ENCODE measurements around the gene ZFAND3.

The ZFAND3 gene

GRCh38 chr6:38056361-38056760 is 236.8 kb downstream of the ZFAND3 start:
- FAIRE-seq, result no peak

GRCh38 chr6:38057994-38058393 is 238.5 kb downstream of the ZFAND3 start:
- FAIRE-seq, result no peak

GRCh38 chr6:38062066-38062465 is 242.5 kb downstream of the ZFAND3 start:
- no peak for FAIRE-seq

- no peak for FAIRE-seq
These were observed 244.4 kb downstream of the ZFAND3 start for GRCh38 chr6:38063973-38064372.

GRCh38 chr6:38064431-38064830 is 244.9 kb downstream of the ZFAND3 start:
- FAIRE-seq, result no peak

GRCh38 chr6:38065734-38066305 is 246.3 kb downstream of the ZFAND3 start:
- FAIRE-seq, result no peak

- FAIRE-seq, result no peak
These were observed 247.9 kb downstream of the ZFAND3 start for GRCh38 chr6:38067263-38067980.

GRCh38 chr6:38068854-38069590 is 249.5 kb downstream of the ZFAND3 start:
- FAIRE-seq, result no peak

GRCh38 chr6:38077488-38078030 is 258.0 kb downstream of the ZFAND3 start:
- FAIRE-seq, result no peak

- no peak for FAIRE-seq
These were observed 259.1 kb downstream of the ZFAND3 start for GRCh38 chr6:38078671-38079070.

- FAIRE-seq, result no peak
These were observed 259.6 kb downstream of the ZFAND3 start for GRCh38 chr6:38079107-38079506.

- no peak for FAIRE-seq
These were observed 260.0 kb downstream of the ZFAND3 start for GRCh38 chr6:38079537-38079936.

GRCh38 chr6:38080360-38080759 is 260.8 kb downstream of the ZFAND3 start:
- FAIRE-seq, result no peak

- FAIRE-seq, result no peak
These were observed 261.4 kb downstream of the ZFAND3 start for GRCh38 chr6:38080889-38081288.

- no peak for FAIRE-seq
These were observed 265.5 kb downstream of the ZFAND3 start for GRCh38 chr6:38085031-38085430.

GRCh38 chr6:38086346-38086745 is 266.8 kb downstream of the ZFAND3 start:
- no peak for FAIRE-seq

- no peak for FAIRE-seq
These were observed 268.5 kb downstream of the ZFAND3 start for GRCh38 chr6:38088010-38088409.

- FAIRE-seq, result no peak
These were observed 269.3 kb downstream of the ZFAND3 start for GRCh38 chr6:38088829-38089228.

- FAIRE-seq, result no peak
These were observed 272.1 kb downstream of the ZFAND3 start for GRCh38 chr6:38091613-38092012.

- no peak for FAIRE-seq
These were observed 272.9 kb downstream of the ZFAND3 start for GRCh38 chr6:38092465-38092864.

GRCh38 chr6:38092964-38093363 is 273.4 kb downstream of the ZFAND3 start:
- no peak for FAIRE-seq

- no peak for FAIRE-seq
These were observed 275.5 kb downstream of the ZFAND3 start for GRCh38 chr6:38095054-38095453.

GRCh38 chr6:38099221-38099620 is 279.7 kb downstream of the ZFAND3 start:
- no peak for FAIRE-seq

GRCh38 chr6:38100380-38100779 is 280.9 kb downstream of the ZFAND3 start:
- no peak for FAIRE-seq

Data from endometrium (tissue), 2 donors.